Retinal pigment epithelial cell (primary cell): ENCODE measurements around the gene CR2.

Source experiments
- DNase-seq: peaks from one replicate; pipeline ENCODE4 v3.0.0-alpha.2; 2010; ENCODE audit warnings: low read depth
- H3K4me3 ChIP-seq: 2 replicates; pipeline ENCODE4 v1.5.1; 2011; ENCODE audit warnings: mild to moderate bottlenecking, low read length, control low read depth, moderate library complexity
- TF ChIP-seq, protein P1 (sequence below): conservative IDR thresholded peaks from 2 replicates; pipeline ENCODE4 v1.5.1; 2011; ENCODE audit warnings: low read depth, low read length, control low read depth, inconsistent platforms

CR2 gene

DNA sequence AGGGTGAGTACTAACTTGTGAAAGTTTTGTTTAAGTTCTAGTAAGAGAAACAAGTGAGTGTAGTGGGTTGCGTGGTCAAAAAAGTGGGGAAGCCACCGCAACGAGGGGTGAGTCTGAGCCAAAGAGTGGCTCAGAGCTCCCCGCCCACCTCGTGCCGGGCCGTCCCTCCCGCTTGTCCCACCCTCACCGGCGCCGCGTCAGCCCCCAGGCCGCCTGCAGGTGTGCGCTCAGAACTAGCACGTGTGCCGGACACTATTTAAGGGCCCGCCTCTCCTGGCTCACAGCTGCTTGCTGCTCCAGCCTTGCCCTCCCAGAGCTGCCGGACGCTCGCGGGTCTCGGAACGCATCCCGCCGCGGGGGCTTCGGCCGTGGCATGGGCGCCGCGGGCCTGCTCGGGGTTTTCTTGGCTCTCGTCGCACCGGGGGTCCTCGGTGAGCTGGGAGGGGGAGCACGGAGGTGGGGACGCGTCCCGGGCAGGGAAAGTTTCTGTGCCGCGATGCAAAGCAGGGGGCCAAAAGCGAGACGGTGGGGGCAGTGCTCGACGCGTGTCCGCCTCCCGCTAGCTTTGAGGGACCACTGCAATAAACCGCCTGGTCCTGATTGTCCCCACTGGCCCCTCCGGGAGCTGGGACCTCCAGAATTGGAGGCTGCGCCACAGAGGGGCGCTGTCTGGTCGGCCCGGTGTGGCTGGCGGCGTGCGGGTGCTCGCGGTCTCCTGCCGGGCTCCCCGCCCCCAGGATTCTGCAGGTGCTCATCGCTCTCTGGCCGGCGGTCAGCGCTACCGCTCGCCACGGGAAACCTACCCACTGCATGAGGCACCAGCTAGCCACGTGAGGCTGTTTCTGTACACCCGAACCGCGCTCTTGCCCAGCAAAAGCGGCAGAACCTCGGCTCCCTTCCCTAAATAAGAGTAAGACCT is at the start of gene CR2:
CR2 (plus strand) TSS at position 283 of the 919 bp plus-strand sequence; CDS start at position 374, 91 bp downstream.
- TF ChIP-seq, protein P1, sequence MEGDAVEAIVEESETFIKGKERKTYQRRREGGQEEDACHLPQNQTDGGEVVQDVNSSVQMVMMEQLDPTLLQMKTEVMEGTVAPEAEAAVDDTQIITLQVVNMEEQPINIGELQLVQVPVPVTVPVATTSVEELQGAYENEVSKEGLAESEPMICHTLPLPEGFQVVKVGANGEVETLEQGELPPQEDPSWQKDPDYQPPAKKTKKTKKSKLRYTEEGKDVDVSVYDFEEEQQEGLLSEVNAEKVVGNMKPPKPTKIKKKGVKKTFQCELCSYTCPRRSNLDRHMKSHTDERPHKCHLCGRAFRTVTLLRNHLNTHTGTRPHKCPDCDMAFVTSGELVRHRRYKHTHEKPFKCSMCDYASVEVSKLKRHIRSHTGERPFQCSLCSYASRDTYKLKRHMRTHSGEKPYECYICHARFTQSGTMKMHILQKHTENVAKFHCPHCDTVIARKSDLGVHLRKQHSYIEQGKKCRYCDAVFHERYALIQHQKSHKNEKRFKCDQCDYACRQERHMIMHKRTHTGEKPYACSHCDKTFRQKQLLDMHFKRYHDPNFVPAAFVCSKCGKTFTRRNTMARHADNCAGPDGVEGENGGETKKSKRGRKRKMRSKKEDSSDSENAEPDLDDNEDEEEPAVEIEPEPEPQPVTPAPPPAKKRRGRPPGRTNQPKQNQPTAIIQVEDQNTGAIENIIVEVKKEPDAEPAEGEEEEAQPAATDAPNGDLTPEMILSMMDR, result peak; percentile 49
- DNase-seq, result peak; percentile 2
- peak within 1 kb of the TSS; percentile 50 for H3K4me3 ChIP-seq

- DNase-seq, result peak; percentile 44
- TF ChIP-seq, protein P1, result peak; percentile 74
- no peak overlapping the region for H3K4me3 ChIP-seq
These were observed 49.1 kb upstream of the CR2 start for GRCh38 chr1:207404849-207405525.

DNA sequence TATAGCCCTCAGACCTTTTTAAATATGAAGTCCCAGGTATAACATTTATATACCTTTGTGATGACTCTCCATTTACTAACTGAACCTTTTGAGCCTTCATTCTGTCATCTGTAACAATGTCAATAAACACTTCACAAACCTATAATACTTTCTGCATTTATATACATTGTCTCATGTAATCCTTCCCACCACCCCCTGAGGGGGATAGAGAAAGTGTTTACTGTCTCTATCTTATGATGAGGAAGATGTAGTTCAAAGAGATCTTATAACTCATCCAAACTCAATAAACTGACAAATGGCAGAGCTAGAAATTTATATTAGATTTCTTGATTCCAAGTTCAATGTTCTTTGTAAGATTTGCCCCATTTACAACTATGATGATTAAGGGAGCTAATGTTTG is 48.3 kb upstream of the CR2 start:
- no peak overlapping the region for H3K4me3 ChIP-seq
- TF ChIP-seq, protein P1, result no peak
- DNase-seq, result no peak

DNA sequence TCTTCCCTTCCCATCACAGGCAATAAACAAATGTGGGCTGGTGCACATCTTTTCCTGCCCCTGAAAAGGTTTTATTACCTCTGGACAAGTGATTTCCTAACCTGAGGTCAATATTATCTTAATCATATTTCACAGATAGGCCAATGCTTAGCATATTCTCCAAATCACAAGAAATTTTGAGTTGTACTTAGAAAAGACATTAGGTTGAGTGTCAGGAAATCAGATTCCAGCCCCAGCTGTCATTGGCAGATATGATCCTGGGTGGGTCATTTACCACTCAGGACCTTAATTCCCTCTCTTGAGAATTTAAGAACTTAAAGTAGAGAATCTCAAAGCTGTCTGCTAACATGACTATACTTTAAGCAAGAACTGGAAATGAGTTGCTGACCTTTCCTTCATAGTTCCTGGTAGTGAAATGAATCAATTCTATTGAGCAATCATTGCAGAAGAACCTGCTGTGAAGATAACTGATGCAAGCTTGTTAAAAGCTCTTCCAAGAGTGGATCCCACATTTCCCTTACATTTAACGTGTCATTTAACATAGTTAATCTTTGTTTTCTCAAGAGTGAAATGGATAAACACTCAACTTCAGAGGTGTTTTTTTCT is 46.4 kb upstream of the CR2 start:
- no peak overlapping the region for H3K4me3 ChIP-seq
- DNase-seq, result no peak

GRCh38 chr1:207412845-207413244 is 41.3 kb upstream of the CR2 start:
- no peak for DNase-seq
- H3K4me3 ChIP-seq, result no peak overlapping the region
- TF ChIP-seq, protein P1, result no peak

More for the DNA sequence above, 46.4 kb upstream of the CR2 start:
- TF ChIP-seq, protein P1, result no peak

DNA sequence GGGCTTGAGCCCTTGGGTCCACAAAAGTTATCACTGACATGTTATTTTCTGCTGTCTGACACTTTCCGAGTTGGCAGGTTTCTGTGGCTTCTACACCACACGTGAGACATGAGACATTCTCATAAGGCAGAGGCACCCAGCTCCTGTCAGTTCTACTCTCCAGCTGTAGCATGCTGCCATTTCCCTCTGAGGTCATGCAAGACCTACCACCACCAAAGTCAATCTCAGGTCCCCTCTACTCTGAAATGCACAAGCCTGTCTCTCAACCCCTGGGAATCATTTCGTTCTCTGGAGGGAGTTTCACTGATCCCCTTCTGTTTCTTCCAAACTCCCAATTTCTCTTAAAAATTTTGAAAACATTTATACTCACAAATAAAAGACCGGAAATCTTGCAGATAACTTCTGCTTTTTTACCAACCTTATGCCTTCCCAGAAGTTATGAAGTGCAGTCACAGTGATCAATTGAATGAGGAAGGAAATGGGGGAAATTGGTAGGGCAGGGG is 39.5 kb upstream of the CR2 start:
- no peak for DNase-seq
- TF ChIP-seq, protein P1, result no peak
- no peak overlapping the region for H3K4me3 ChIP-seq
